ENCODE data around the gene SCARF2. TPM values are rescaled to one million over a fixed set of nuclear protein-coding genes. Genes with fewer than 3 reads are reported as not detected.

The SCARF2 gene
- total and polyA plus RNA-seq, 3 donors from 2014 or later = 3.3 to 12.3 (median 10.4) TPM

DNA sequence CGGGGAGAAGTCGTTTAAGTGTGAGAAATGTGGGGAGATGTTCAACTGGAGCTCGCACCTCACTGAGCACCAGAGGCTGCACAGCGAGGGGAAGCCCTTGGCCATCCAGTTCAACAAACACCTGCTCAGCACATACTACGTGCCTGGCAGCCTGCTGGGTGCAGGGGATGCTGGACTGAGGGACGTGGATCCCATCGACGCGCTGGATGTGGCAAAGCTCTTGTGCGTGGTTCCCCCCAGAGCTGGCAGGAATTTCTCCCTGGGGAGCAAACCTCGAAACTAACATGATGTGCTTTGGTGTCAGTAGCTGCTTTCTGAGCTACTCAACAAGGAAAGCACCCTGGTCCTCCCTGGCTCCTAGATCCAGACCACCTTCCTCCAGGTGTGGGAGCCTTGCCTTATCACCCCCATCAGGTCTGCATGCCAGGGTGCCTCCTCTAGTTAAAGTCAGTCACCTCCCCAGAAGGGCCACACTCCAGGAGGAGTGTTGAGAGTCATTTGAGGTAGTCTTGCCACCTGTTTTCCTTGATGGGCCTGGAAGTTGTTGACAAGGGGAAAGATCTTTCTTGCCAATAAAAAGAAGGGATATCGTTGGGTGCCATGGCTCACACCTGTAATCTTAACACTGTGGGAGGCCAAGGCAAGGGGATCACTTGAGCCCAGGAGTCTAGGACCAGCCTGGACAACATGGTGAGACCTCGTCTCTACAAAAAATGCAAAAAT lies 30.8 kb downstream of the SCARF2 start:
- H3K9me3 ChIP-seq = no peaks in the 10 kb centered on the region
- no peak overlapping the region for H3K4me3 ChIP-seq
- no peaks in the 10 kb centered on the region for H3K36me3 ChIP-seq (ENCODE audit: low read depth, missing control alignments)
- WGBS, 2 donors = 83 to 95% methylated on average over 4 to 13 of the region's 13 CpGs
- DNase-seq = no peak
- intact Hi-C loops (cut with DNase I; ENCODE audit: low total_unique reads) = no loop called here
- no peaks in the 10 kb centered on the region for H3K4me1 ChIP-seq
- H3K27ac ChIP-seq = no peak overlapping the region
- no peak for TF ChIP-seq CTCF (IDR thresholded peaks at IDR 0.05)
- TF ChIP-seq POLR2A (IDR thresholded peaks at IDR 0.05) = no peak
- no peaks in the 10 kb centered on the region for H3K27me3 ChIP-seq

DNA sequence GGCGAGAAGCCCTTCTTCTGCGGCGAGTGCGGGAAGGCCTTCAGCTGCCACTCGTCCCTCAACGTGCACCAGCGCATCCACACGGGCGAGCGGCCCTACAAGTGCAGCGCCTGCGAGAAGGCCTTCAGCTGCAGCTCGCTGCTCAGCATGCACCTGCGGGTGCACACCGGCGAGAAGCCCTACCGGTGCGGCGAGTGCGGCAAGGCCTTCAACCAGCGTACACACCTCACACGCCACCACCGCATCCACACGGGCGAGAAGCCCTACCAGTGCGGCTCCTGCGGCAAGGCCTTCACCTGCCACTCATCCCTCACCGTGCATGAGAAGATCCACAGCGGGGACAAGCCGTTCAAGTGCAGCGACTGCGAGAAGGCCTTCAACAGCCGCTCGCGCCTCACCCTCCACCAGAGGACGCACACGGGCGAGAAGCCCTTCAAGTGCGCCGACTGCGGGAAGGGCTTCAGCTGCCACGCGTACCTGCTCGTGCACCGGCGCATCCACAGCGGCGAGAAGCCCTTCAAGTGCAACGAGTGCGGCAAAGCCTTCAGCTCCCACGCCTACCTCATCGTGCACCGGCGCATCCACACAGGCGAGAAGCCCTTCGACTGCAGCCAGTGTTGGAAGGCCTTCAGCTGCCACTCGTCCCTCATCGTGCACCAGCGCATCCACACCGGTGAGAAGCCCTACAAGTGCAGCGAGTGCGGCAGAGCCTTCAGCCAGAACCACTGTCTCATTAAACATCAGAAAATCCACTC lies 31.5 kb downstream of the SCARF2 start:
- DNase-seq = no peak
- Histone ChIP-seq H3K4me1 (no peaks in the 10 kb centered on the region), H3K9me3 (no peaks in the 10 kb centered on the region), H3K36me3 (ENCODE audit: low read depth, missing control alignments) (no peaks in the 10 kb centered on the region), H3K27ac (no peak overlapping the region), H3K4me3 (peak overlapping the region in 1 of 2 donors; percentile 12), H3K27me3 (no peaks in the 10 kb centered on the region)
- 76 to 78% methylated on average over 43 to 60 of the region's 62 CpGs for WGBS, 2 donors
- TF ChIP-seq POLR2A (IDR thresholded peaks at IDR 0.05) (no peak), CTCF (IDR thresholded peaks at IDR 0.05) (no peak)
- intact Hi-C loops (cut with DNase I; ENCODE audit: low total_unique reads) = no loop called here

GRCh38 chr22:20405291-20405930 lies 32.2 kb downstream of the SCARF2 start:
- Histone ChIP-seq H3K27me3 (no peaks in the 10 kb centered on the region), H3K36me3 (ENCODE audit: low read depth, missing control alignments) (no peaks in the 10 kb centered on the region), H3K9me3 (no peaks in the 10 kb centered on the region), H3K4me1 (no peaks in the 10 kb centered on the region), H3K27ac (no peak overlapping the region), H3K4me3 (peak overlapping the region in 1 of 2 donors; percentile 12)
- no peak for DNase-seq
- intact Hi-C loops (cut with DNase I; ENCODE audit: low total_unique reads) = no loop called here
- TF ChIP-seq POLR2A (IDR thresholded peaks at IDR 0.05) (no peak), CTCF (IDR thresholded peaks at IDR 0.05) (no peak)
- 63 to 86% methylated on average over 2 to 45 of the region's 45 CpGs for WGBS, 2 donors

GRCh38 chr22:20404881-20405280 lies 32.7 kb downstream of the SCARF2 start:
- no peak overlapping the region for H3K4me3 ChIP-seq
- intact Hi-C loops (cut with DNase I; ENCODE audit: low total_unique reads) = no loop called here
- no peak for DNase-seq
- no peak overlapping the region for H3K27ac ChIP-seq
- TF ChIP-seq CTCF (IDR thresholded peaks at IDR 0.05) = no peak
- TF ChIP-seq POLR2A (IDR thresholded peaks at IDR 0.05) = no peak
- no peaks in the 10 kb centered on the region for H3K36me3 ChIP-seq (ENCODE audit: low read depth, missing control alignments)
- H3K4me1 ChIP-seq = no peaks in the 10 kb centered on the region
- WGBS, 2 donors = 71 to 75% methylated on average over 18 of the region's 18 CpGs
- H3K9me3 ChIP-seq = no peaks in the 10 kb centered on the region
- no peaks in the 10 kb centered on the region for H3K27me3 ChIP-seq

All from testis (tissue), 3 donors.